ENCODE data around the gene COLGALT1. TPM values are rescaled to one million over a fixed set of nuclear protein-coding genes. Genes with fewer than 3 reads are reported as not detected.

Gene COLGALT1
- total RNA-seq, 1 donor from 2014 or later = 257 TPM

DNA sequence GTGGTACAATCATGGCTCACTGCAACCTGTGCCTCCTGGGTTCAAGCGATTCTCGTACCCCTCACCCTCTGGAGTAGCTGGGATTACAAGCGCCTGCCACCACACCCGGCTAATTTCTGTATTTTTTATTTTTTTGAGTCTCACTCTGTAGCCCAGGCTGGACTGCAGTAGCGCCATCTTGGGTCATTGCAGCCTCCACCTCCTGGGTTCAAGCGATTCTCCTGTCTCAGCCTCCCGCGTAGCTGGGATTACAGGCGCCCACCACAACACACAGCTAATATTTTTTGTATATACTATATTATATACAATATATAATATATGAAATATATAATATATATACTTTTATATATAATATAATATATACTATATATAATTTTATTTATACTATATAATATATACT, 52.5 kb downstream of the COLGALT1 start:
- H3K9me3 Mint-ChIP-seq (ENCODE audit: unreplicated experiment) = no peaks in the 10 kb centered on the region
- peaks cover 8% of the 10 kb centered on the region for H3K36me3 Mint-ChIP-seq (ENCODE audit: low read depth, unreplicated experiment)
- H3K4me1 Mint-ChIP-seq (ENCODE audit: unreplicated experiment) = peaks cover 4% of the 10 kb centered on the region
- H3K4me3 Mint-ChIP-seq (ENCODE audit: unreplicated experiment) = no peak overlapping the region
- H3K27me3 Mint-ChIP-seq (ENCODE audit: unreplicated experiment) = peaks cover 11% of the 10 kb centered on the region
- no peak for DNase-seq (ENCODE audit: low spot score)
- TF ChIP-seq CTCF (IDR thresholded peaks at IDR 0.05; ENCODE audit: unreplicated experiment) = no peak
- H3K27ac Mint-ChIP-seq (ENCODE audit: unreplicated experiment) = no peak overlapping the region

DNA sequence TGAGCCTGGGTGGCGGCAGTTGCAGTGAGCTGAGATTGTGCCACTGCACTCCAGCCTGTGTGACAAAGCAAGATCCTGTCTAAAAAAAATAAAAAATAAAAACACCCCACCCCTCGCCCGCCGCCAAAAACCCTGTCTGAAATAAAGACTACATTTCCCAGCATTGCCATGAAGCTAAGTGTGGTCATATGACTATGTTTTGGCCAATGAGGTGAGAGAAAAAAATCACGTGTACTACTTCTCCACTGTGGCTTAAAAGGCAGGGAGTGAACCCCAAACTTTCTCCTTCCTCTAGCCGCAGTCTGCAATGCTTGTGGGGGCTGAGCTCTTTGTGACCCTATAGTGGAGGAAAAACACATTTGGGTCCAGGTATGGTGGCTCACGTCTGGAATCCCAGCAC, 54.9 kb downstream of the COLGALT1 start:
- peaks cover 3% of the 10 kb centered on the region for H3K27me3 Mint-ChIP-seq (ENCODE audit: unreplicated experiment)
- DNase-seq (ENCODE audit: low spot score) = no peak
- no peak for TF ChIP-seq CTCF (IDR thresholded peaks at IDR 0.05; ENCODE audit: unreplicated experiment)
- H3K4me1 Mint-ChIP-seq (ENCODE audit: unreplicated experiment) = peaks cover 3% of the 10 kb centered on the region
- H3K4me3 Mint-ChIP-seq (ENCODE audit: unreplicated experiment) = no peak overlapping the region
- no peaks in the 10 kb centered on the region for H3K9me3 Mint-ChIP-seq (ENCODE audit: unreplicated experiment)
- peaks cover 8% of the 10 kb centered on the region for H3K36me3 Mint-ChIP-seq (ENCODE audit: low read depth, unreplicated experiment)
- H3K27ac Mint-ChIP-seq (ENCODE audit: unreplicated experiment) = no peak overlapping the region

- no peak for TF ChIP-seq CTCF (IDR thresholded peaks at IDR 0.05; ENCODE audit: unreplicated experiment)
- Mint-ChIP-seq H3K27me3 (ENCODE audit: unreplicated experiment) (peaks cover 3% of the 10 kb centered on the region), H3K9me3 (ENCODE audit: unreplicated experiment) (no peaks in the 10 kb centered on the region), H3K27ac (ENCODE audit: unreplicated experiment) (no peak overlapping the region), H3K4me3 (ENCODE audit: unreplicated experiment) (peak overlapping the region; percentile 57), H3K4me1 (ENCODE audit: unreplicated experiment) (peaks cover 3% of the 10 kb centered on the region), H3K36me3 (ENCODE audit: low read depth, unreplicated experiment) (peaks cover 8% of the 10 kb centered on the region)
- DNase-seq (ENCODE audit: low spot score) = no peak
Measured at GRCh38 chr19:17611462-17612244, 56.2 kb downstream of the COLGALT1 start.

GRCh38 chr19:17614476-17614875, 59.0 kb downstream of the COLGALT1 start:
- TF ChIP-seq CTCF (IDR thresholded peaks at IDR 0.05; ENCODE audit: unreplicated experiment) = no peak
- no peak overlapping the region for H3K27ac Mint-ChIP-seq (ENCODE audit: unreplicated experiment)
- DNase-seq (ENCODE audit: low spot score) = no peak
- H3K36me3 Mint-ChIP-seq (ENCODE audit: low read depth, unreplicated experiment) = peaks cover 6% of the 10 kb centered on the region
- H3K4me1 Mint-ChIP-seq (ENCODE audit: unreplicated experiment) = no peaks in the 10 kb centered on the region
- no peaks in the 10 kb centered on the region for H3K9me3 Mint-ChIP-seq (ENCODE audit: unreplicated experiment)
- H3K27me3 Mint-ChIP-seq (ENCODE audit: unreplicated experiment) = peaks cover 7% of the 10 kb centered on the region
- no peak overlapping the region for H3K4me3 Mint-ChIP-seq (ENCODE audit: unreplicated experiment)

DNA sequence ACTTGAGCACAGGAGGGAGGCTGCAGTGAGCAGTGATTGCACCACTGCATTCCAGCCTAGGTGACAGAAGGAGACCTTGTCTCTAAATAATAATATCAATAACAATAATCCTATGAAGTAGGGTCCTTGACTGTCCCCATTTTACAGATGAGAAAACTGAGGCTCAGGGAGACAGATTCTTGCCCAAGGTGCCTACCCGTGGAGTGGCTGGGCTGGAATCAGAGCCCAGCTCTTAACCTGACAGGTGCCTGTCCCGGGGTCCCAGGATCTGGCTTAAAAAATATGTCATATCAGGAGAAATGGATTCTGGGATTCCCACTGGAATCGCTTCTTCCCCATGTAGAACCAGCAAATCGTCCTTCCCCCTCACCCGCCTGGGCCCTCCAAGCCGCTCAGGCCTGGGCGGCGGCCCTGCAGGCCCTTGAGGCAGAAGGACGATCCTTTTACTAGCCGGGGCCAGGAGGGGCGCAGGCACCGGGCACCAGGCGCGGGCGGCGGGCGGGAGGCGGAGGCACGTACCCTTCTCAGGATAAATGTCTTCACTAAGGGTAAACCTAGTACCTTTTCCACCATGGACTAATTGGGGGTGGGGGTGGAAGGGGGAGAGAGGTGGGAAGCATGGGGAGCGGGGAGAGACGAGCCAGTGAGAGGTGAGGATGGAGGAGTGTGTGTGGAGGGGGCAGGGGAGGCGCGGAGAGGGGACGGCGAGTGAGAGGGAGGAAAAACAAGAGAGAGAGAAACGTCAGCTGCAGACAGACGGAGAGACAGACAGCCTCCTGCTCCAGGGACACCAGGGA, 60.6 kb downstream of the COLGALT1 start:
- Mint-ChIP-seq H3K27ac (ENCODE audit: unreplicated experiment) (no peak overlapping the region), H3K27me3 (ENCODE audit: unreplicated experiment) (peaks cover 8% of the 10 kb centered on the region), H3K9me3 (ENCODE audit: unreplicated experiment) (no peaks in the 10 kb centered on the region), H3K4me1 (ENCODE audit: unreplicated experiment) (no peaks in the 10 kb centered on the region), H3K36me3 (ENCODE audit: low read depth, unreplicated experiment) (peaks cover 5% of the 10 kb centered on the region), H3K4me3 (ENCODE audit: unreplicated experiment) (no peak overlapping the region)
- no peak for TF ChIP-seq CTCF (IDR thresholded peaks at IDR 0.05; ENCODE audit: unreplicated experiment)
- DNase-seq (ENCODE audit: low spot score) = no peak
